SH-SY5Y (cell line): ENCODE results near the gene MTG1.

Experiments
- GATA2 ChIP-seq: IDR thresholded peaks from 2 replicates; pipeline ENCODE4 v1.6.1; 2011; ENCODE audit warnings: mild to moderate bottlenecking, low read depth, low read length
- GATA3 ChIP-seq: IDR thresholded peaks from 2 replicates; pipeline ENCODE4 v1.6.1; 2011; ENCODE audit warnings: low read depth, mild to moderate bottlenecking, low read length, moderate library complexity

DNA sequence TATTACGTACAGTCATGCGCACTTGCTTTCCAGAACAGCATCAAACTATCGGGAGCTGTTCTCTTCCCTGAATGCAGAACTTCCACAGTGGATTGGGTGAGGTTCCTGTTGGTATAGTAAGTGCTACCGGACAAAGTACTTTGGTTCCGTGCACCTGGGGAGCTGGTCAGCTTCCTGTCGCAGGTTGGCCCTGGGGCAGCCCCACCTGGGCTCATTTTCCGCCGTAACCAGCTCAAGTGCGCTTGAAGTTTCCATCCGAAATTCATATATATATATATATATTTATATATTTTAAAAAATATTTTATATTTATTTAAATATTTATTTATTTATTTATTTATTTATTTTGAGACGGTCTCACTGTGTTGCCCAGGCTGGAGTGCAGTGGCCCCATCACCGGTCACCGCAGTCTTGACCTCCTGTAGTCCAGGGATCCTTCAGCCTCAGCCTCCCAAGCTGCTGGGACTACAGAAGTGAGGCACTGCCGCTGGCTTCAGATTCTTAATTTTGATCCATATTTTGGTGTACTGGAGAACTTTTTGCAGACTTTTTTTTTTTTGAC is 66.3 kb downstream of the MTG1 start:
- TF ChIP-seq GATA3 (no peak), GATA2 (no peak)
